ENCODE measurements around the gene DYNLL1. TPM values are rescaled to one million over a fixed set of nuclear protein-coding genes. Genes with fewer than 3 reads are reported as not detected.

Gene DYNLL1
- total RNA-seq, 1 experiment from 2014 or later, result 243 TPM

GRCh38 chr12:120504587-120504986 lies 8.7 kb downstream of the DYNLL1 start:
- no peaks in the 10 kb centered on the region for H3K4me1 ChIP-seq (ENCODE audit: control insufficient read depth in 1 of 2, insufficient read depth in 2 of 2, low read length in 2 of 2)
- intact Hi-C loops (cut with micrococcal nuclease), result no loop called here
- RAD21 ChIA-PET (ENCODE audit: low non-redundant PET in 1 of 2, low total read pairs in 2 of 2, uncharacterized antibody in 2 of 2, unreplicated experiment in 2 of 2), result no interaction called here
- H3K9me3 ChIP-seq (ENCODE audit: control insufficient read depth in 1 of 2, insufficient read depth in 1 of 2, low read depth in 1 of 2, low read length in 2 of 2), result no peaks in the 10 kb centered on the region
- no peak overlapping the region for H2AFZ ChIP-seq (ENCODE audit: low read depth, low read length, poor library complexity, severe bottlenecking)
- CTCF ChIA-PET, result no interaction called here
- DNase-seq (ENCODE audit: low read depth, low spot score) (no peak), ATAC-seq (no peak)
- no peaks in the 10 kb centered on the region for H3K27me3 ChIP-seq (ENCODE audit: insufficient read depth, low read length)
- no peak overlapping the region for H3K27ac ChIP-seq (ENCODE audit: low read depth, low read length)
- BruUV-seq (replicated peaks), result no TSS peak
- H4K20me1 ChIP-seq (ENCODE audit: insufficient read depth), result no peaks in the 10 kb centered on the region
- POLR2A ChIA-PET, result interaction anchor here (2.3 kb wide), 1 partner anchor 8 kb away, joined by 7 read pairs; the partner anchor contains the start of gene DYNLL1
- no peaks in the 10 kb centered on the region for H3K79me2 ChIP-seq (ENCODE audit: insufficient read depth, low read length)
- peaks cover 12 to 15% of the 10 kb centered on the region in 2 experiments; a peak in 3 of 4 replicates for H3K36me3 ChIP-seq (ENCODE audit: control insufficient read depth in 1 of 2, insufficient read depth in 2 of 2, low read length in 2 of 2)
- no peak overlapping the region for H3K4me2 ChIP-seq (ENCODE audit: low read length)
- H3K9me2 ChIP-seq (ENCODE audit: insufficient read depth), result no peaks in the 10 kb centered on the region
- TF ChIP-seq MAX (IDR thresholded peaks at IDR 0.05) (no peak), RAD21 (IDR thresholded peaks at IDR 0.05; ENCODE audit: low read depth) (no peak), CEBPB (IDR thresholded peaks at IDR 0.05; ENCODE audit: low read depth) (no peak)
- H3K4me3 ChIP-seq (replicated peaks in 1 of 2; ENCODE audit: low read depth in 1 of 2, low read length in 2 of 2), result no peak overlapping the region
- H3K9ac ChIP-seq (ENCODE audit: low read length), result no peak overlapping the region

- POLR2A ChIA-PET, result interaction anchor here (1.5 to 2.5 kb wide), 2 partner anchors 8 to 12 kb away, joined by 4 to 8 read pairs; partner anchors contain the start of gene DYNLL1
- TF ChIP-seq CBX3 (IDR thresholded peaks at IDR 0.05; ENCODE audit: low read depth) (no peak), FOSL1 (IDR thresholded peaks at IDR 0.05; ENCODE audit: low read depth) (no peak), SIN3A (IDR thresholded peaks at IDR 0.05; ENCODE audit: low read depth) (no peak), YY1 (IDR thresholded peaks at IDR 0.05; ENCODE audit: extremely low read depth, insufficient replicate concordance, low read depth, low read length) (no peak), REST (IDR thresholded peaks at IDR 0.05; ENCODE audit: low read depth) (no peak), TCF7L2 (IDR thresholded peaks at IDR 0.05; ENCODE audit: borderline replicate concordance, extremely low read depth, insufficient read depth, insufficient read length) (no peak)
Observed at GRCh38 chr12:120508537-120508936, 12.6 kb downstream of the DYNLL1 start.

More at GRCh38 chr12:120508537-120508936, 12.6 kb downstream of the DYNLL1 start:
- H3K79me2 ChIP-seq (ENCODE audit: insufficient read depth, low read length), result no peaks in the 10 kb centered on the region
- no peak overlapping the region for H3K9ac ChIP-seq (ENCODE audit: low read length)
- peaks cover 10 to 11% of the 10 kb centered on the region in 2 experiments; a peak in 3 of 4 replicates for H3K36me3 ChIP-seq (ENCODE audit: control insufficient read depth in 1 of 2, insufficient read depth in 2 of 2, low read length in 2 of 2)
- no peaks in the 10 kb centered on the region for H3K4me1 ChIP-seq (ENCODE audit: control insufficient read depth in 1 of 2, insufficient read depth in 2 of 2, low read length in 2 of 2)
- intact Hi-C loops (cut with micrococcal nuclease), result no loop called here
- H3K4me2 ChIP-seq (ENCODE audit: low read length), result no peak overlapping the region
- no peaks in the 10 kb centered on the region for H3K27me3 ChIP-seq (ENCODE audit: insufficient read depth, low read length)
- H3K9me3 ChIP-seq (ENCODE audit: control insufficient read depth in 1 of 2, insufficient read depth in 1 of 2, low read depth in 1 of 2, low read length in 2 of 2), result no peaks in the 10 kb centered on the region
- no peak overlapping the region for H3K4me3 ChIP-seq (replicated peaks in 1 of 2; ENCODE audit: low read depth in 1 of 2, low read length in 2 of 2)
- DNase-seq (ENCODE audit: low read depth, low spot score) (no peak), ATAC-seq (no peak)
- no TSS peak for BruUV-seq (replicated peaks)
- H3K27ac ChIP-seq (ENCODE audit: low read depth, low read length), result no peak overlapping the region
- ChIA-PET CTCF (no interaction called here), RAD21 (ENCODE audit: low non-redundant PET in 1 of 2, low total read pairs in 2 of 2, uncharacterized antibody in 2 of 2, unreplicated experiment in 2 of 2) (no interaction called here)
- H2AFZ ChIP-seq (ENCODE audit: low read depth, low read length, poor library complexity, severe bottlenecking), result no peak overlapping the region
- H4K20me1 ChIP-seq (ENCODE audit: insufficient read depth), result no peaks in the 10 kb centered on the region
- no peaks in the 10 kb centered on the region for H3K9me2 ChIP-seq (ENCODE audit: insufficient read depth)
